Sigmoid colon (tissue), 3 donors: Measurements from ENCODE around the gene INTS2.

Experiments
- POLR2A ChIP-seq, 2 donors: fragments of 450-650 bp; IDR thresholded peaks; one replicate each; pipeline ENCODE4 v1.6.1; 2016; ENCODE audit warnings: antibody characterized with exemption in 2 of 2, mild to moderate bottlenecking in 2 of 2, moderate library complexity in 2 of 2
- TF ChIP-seq, protein P1 (sequence below), 4 experiments: fragments of 450-650 bp in 3 of 4; fragments of 200-600 bp in 1 of 4; IDR thresholded peaks; one replicate each; pipeline ENCODE4 v1.5.1; 2016 to 2019; ENCODE audit warnings: antibody characterized with exemption in 4 of 4, mild to moderate bottlenecking in 3 of 4, moderate library complexity in 2 of 4

DNA sequence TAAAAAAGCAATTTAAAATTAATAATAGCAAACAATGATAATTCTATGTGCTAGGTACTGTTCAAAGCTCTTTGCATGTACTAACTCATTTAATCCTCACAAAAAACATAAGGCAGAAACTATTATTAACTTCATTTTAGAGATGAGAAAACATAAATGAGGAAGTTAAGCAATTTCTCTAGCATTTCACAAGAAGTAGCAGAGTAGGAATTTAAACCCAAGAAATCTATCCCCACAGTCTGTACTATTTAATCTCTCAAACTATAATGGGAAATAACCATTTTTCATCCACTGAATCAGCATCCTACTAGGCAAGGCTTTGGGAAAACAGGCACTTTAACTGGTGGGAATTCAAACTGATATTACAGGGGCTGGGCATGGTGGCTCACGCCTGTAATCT lies 42.2 kb upstream of the INTS2 start:
- TF ChIP-seq, protein P1, sequence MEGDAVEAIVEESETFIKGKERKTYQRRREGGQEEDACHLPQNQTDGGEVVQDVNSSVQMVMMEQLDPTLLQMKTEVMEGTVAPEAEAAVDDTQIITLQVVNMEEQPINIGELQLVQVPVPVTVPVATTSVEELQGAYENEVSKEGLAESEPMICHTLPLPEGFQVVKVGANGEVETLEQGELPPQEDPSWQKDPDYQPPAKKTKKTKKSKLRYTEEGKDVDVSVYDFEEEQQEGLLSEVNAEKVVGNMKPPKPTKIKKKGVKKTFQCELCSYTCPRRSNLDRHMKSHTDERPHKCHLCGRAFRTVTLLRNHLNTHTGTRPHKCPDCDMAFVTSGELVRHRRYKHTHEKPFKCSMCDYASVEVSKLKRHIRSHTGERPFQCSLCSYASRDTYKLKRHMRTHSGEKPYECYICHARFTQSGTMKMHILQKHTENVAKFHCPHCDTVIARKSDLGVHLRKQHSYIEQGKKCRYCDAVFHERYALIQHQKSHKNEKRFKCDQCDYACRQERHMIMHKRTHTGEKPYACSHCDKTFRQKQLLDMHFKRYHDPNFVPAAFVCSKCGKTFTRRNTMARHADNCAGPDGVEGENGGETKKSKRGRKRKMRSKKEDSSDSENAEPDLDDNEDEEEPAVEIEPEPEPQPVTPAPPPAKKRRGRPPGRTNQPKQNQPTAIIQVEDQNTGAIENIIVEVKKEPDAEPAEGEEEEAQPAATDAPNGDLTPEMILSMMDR (IDR thresholded peaks at IDR 0.05): no peak
- no peak for TF ChIP-seq POLR2A (IDR thresholded peaks at IDR 0.05)
